HCT116 (cell line): ENCODE measurements around the gene GNAS. TPM values are rescaled to one million over a fixed set of nuclear protein-coding genes. Genes with fewer than 3 reads are reported as not detected.

Experiments
- ATAC-seq: fragments of 200-7000 bp; cut with Tn5 transposase; 2 replicates; pipeline ENCODE4 v1.9.1; 2020; ENCODE audit warnings: mild to moderate bottlenecking, moderate library complexity
- BruUV-seq: library from RNA; stranded (reverse); fragments of 400-500 nt; replicated peaks from 2 replicates; lab custom pipeline; 2021; lab: Mats Ljungman, UMichigan
- CTCF ChIA-PET: fragments of 300-600 bp; sonication (Branson Sonifier 250); formaldehyde crosslinking; loops from one replicate; lab custom pipeline; 2021; ENCODE audit warnings: antibody characterized with exemption; lab: Charles Lee
- POLR2A ChIA-PET: fragments of 300-600, 350-600 bp; sonication (Branson Sonifier 250); formaldehyde crosslinking; loops from one replicate; lab custom pipeline; 2021; ENCODE audit warnings: antibody characterized with exemption; lab: Charles Lee
- RAD21 ChIA-PET, 2 experiments: fragments of 300-600 bp; sonication (Branson Sonifier 250); formaldehyde crosslinking; loops; one replicate each; lab custom pipeline; 2023; ENCODE audit warnings: low total read pairs in 2 of 2; ENCODE audit not compliant: uncharacterized antibody in 2 of 2, unreplicated experiment in 2 of 2, low non-redundant PET in 1 of 2; lab: Charles Lee
- DNase-seq: peaks from one replicate; pipeline ENCODE4 v3.0.0-alpha.2; 2010; ENCODE audit warnings: low read depth, low spot score
- H2AFZ ChIP-seq: fragments of 200-600 bp; shearing (Covaris generic), sonication (generic); 2 replicates; pipeline ENCODE4 v1.6.1; 2017; ENCODE audit warnings: low read depth, mixed run types, mixed read lengths, antibody characterized with exemption, low read length; ENCODE audit not compliant: poor library complexity, severe bottlenecking
- H3K27ac ChIP-seq: 2 replicates; pipeline ENCODE4 v1.5.1; 2012; ENCODE audit warnings: low read depth, low read length
- H3K27me3 ChIP-seq: fragments of 200-600 bp; sonication (generic); 2 replicates; pipeline ENCODE4 v1.6.1; 2016; ENCODE audit warnings: mixed run types, low read length, mixed read lengths; ENCODE audit not compliant: insufficient read depth
- H3K36me3 ChIP-seq, 2 experiments: fragments of 200-500 bp in 1 of 2; fragments of 200-600 bp in 1 of 2; sonication (Bioruptor generic) in 1 of 2; sonication (generic) in 1 of 2; 2 replicates each; pipeline versions ENCODE4 v1.5.1 to v1.6.1; 2014 to 2016; ENCODE audit warnings: low read length in 2 of 2, inconsistent platforms in 1 of 2, mixed read lengths in 1 of 2, mixed run types in 1 of 2; ENCODE audit not compliant: insufficient read depth in 2 of 2, control insufficient read depth in 1 of 2
- H3K4me1 ChIP-seq, 2 experiments: fragments of 200-600 bp in 1 of 2; sonication (generic) in 1 of 2; 2 replicates each; pipeline versions ENCODE4 v1.5.1 to v1.6.1; 2012 to 2017; ENCODE audit warnings: low read length in 2 of 2, inconsistent platforms in 1 of 2, mild to moderate bottlenecking in 1 of 2, mixed read lengths in 1 of 2, mixed run types in 1 of 2, moderate library complexity in 1 of 2; ENCODE audit not compliant: insufficient read depth in 2 of 2, control insufficient read depth in 1 of 2
- H3K4me2 ChIP-seq: fragments of 200-600 bp; sonication (generic); 2 replicates; pipeline ENCODE4 v1.6.1; 2017; ENCODE audit warnings: mixed run types, low read length, mixed read lengths
- H3K4me3 ChIP-seq, 2 experiments: fragments of 200-600 bp in 1 of 2; sonication (generic) in 1 of 2; replicated peaks in 1 of 2; 2 replicates each; pipeline ENCODE4 v1.5.1; 2011 to 2016; ENCODE audit warnings: low read length in 2 of 2, control low read depth in 1 of 2, low read depth in 1 of 2, mild to moderate bottlenecking in 1 of 2, mixed read lengths in 1 of 2, mixed run types in 1 of 2
- H3K79me2 ChIP-seq: fragments of 200-600 bp; sonication (generic); 2 replicates; pipeline ENCODE4 v1.6.1; 2017; ENCODE audit warnings: mild to moderate bottlenecking, mixed run types, low read length, moderate library complexity, mixed read lengths; ENCODE audit not compliant: insufficient read depth
- H3K9ac ChIP-seq: fragments of 200-600 bp; sonication (generic); 2 replicates; pipeline ENCODE4 v1.6.1; 2016; ENCODE audit warnings: low read length, mixed read lengths
- H3K9me2 ChIP-seq: fragments of 200-600 bp; sonication (generic), shearing (Covaris generic); 2 replicates; pipeline ENCODE4 v1.6.1; 2017; ENCODE audit warnings: mixed run types, mild to moderate bottlenecking, moderate library complexity; ENCODE audit not compliant: insufficient read depth
- H3K9me3 ChIP-seq, 2 experiments: fragments of 200-500 bp in 1 of 2; fragments of 200-600 bp in 1 of 2; sonication (Bioruptor generic) in 1 of 2; sonication (generic) in 1 of 2; 2 replicates each; pipeline ENCODE4 v1.6.1; 2014 to 2017; ENCODE audit warnings: low read length in 2 of 2, mixed read lengths in 2 of 2, inconsistent platforms in 1 of 2, low read depth in 1 of 2, mild to moderate bottlenecking in 1 of 2, mixed run types in 1 of 2, moderate library complexity in 1 of 2; ENCODE audit not compliant: control insufficient read depth in 1 of 2, insufficient read depth in 1 of 2
- H4K20me1 ChIP-seq: fragments of 200-600 bp; sonication (generic), shearing (Covaris generic); 2 replicates; pipeline ENCODE4 v1.6.1; 2017; ENCODE audit warnings: mixed run types, mild to moderate bottlenecking, moderate library complexity; ENCODE audit not compliant: insufficient read depth
- EGR1 ChIP-seq: IDR thresholded peaks from 2 replicates; pipeline ENCODE4 v1.6.1; 2012; ENCODE audit warnings: low read depth
- JUND ChIP-seq: IDR thresholded peaks from 2 replicates; pipeline ENCODE4 v1.6.1; 2012
- POLR2A ChIP-seq: IDR thresholded peaks from 2 replicates; pipeline ENCODE4 v1.7.0; 2011; ENCODE audit warnings: borderline replicate concordance; ENCODE audit not compliant: insufficient read depth, insufficient read length; ENCODE audit errors: extremely low read depth
- POLR2AphosphoS5 ChIP-seq: IDR thresholded peaks from 2 replicates; pipeline ENCODE4 v1.6.1; 2011; ENCODE audit warnings: mild to moderate bottlenecking, low read depth, low read length, moderate library complexity
- RAD21 ChIP-seq: IDR thresholded peaks from 2 replicates; pipeline ENCODE4 v1.6.1; 2012; ENCODE audit warnings: low read depth, mild to moderate bottlenecking
- YY1 ChIP-seq: IDR thresholded peaks from 2 replicates; pipeline ENCODE4 v1.6.1; 2011; ENCODE audit warnings: low read length, low read depth, moderate library complexity, mild to moderate bottlenecking; ENCODE audit not compliant: insufficient replicate concordance; ENCODE audit errors: extremely low read depth
- intact Hi-C: fragments of 100-400 bp; cut with micrococcal nuclease; formaldehyde crosslinking; loops from 2 replicates; pipeline ENCODE4 v1.10.0; 2022
- total RNA-seq: library from RNA; stranded (reverse); gene quantifications from one replicate; pipeline ENCODE4 v1.2.1, GENCODE V29; 2021; ENCODE audit not compliant: unreplicated experiment
- TF ChIP-seq, protein P1 (sequence below): IDR thresholded peaks from 2 replicates; pipeline ENCODE4 v1.6.1; 2012
- TF ChIP-seq, protein P2 (sequence below): IDR thresholded peaks from 2 replicates; pipeline ENCODE4 v1.6.1; 2012; ENCODE audit warnings: low read depth

The GNAS gene
- total RNA-seq, 1 experiment from 2014 or later = 699 TPM

DNA sequence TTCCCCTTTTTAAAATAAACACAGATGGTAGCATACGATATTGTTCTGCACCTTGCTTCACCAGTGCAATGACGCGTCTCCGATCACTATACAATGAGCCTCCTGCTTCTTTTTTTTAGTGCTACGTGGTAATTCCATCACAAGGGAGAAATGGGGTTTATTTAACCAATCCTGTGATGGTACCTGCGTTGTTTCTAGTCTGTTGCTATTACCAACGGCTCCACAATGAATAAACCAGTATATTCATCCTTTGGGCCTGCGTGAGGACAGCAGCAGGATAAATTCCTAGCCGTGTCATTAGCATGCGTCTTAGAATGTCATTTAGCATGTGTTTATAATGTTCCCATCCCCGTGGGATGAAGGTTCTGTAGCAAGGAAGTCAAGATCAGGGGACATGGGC lies 44.7 kb upstream of the GNAS start:
- H3K27me3 ChIP-seq = peaks cover 7% of the 10 kb centered on the region; the same call in 1 of the 2 replicates
- no peaks in the 10 kb centered on the region for H3K9me3 ChIP-seq
- no peak overlapping the region for H3K27ac ChIP-seq
- H3K36me3 ChIP-seq = no peaks in the 10 kb centered on the region
- no peak for DNase-seq
- no peaks in the 10 kb centered on the region for H3K79me2 ChIP-seq
- no peak for ATAC-seq
- no peak overlapping the region for H3K4me2 ChIP-seq
- BruUV-seq = no TSS peak
- no peaks in the 10 kb centered on the region for H4K20me1 ChIP-seq
- TF ChIP-seq, protein P1, sequence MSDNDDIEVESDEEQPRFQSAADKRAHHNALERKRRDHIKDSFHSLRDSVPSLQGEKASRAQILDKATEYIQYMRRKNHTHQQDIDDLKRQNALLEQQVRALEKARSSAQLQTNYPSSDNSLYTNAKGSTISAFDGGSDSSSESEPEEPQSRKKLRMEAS = no peak
- TF ChIP-seq, all 23 proteins: peak for 0
- ChIA-PET CTCF (no interaction called here), RAD21 (no interaction called here), POLR2A (no interaction called here)
- Histone ChIP-seq H3K4me1 (peaks cover 0 to 5% of the 10 kb centered on the region in 2 experiments; a peak in 1 of 4 replicates), H3K9me2 (no peaks in the 10 kb centered on the region), H3K4me3 (no peak overlapping the region), H2AFZ (no peak overlapping the region), H3K9ac (no peak overlapping the region)
- intact Hi-C loops = no loop called here

DNA sequence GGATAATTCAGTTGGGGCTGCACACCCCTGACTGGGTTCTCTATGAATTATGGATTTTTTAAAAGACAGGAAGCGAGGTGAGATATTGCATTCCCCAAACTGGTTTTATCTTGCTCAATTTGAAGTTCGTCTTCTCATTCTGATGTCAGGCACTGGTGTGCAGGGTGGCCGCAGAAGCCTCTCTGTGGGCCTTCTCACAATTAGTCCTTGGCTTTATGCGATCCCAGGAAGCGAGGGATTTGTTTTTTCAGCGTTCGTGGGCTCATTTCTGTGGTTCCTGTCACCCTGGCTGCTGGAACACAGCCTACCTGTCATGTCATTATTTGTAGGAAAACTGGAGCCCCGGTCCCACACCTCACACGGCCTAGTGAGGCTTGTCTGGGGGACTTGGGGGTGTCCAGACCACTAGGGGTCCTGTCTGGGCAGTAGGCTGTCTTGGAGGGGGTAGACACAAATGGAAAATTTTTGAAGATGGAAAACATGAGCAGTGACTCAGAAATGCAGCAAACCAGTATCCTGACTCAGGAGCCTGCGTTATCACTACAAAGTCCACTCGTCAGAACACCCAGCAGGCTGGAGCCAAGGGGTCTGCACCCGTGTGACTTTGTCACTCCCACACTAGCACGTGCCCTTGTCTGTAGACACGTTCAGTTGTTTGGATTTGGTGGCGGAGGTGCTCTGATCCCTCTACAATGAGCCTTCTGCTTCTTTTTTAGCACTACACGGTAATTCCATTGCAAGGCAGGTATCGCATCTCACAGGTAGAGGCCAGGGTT lies 44.1 kb upstream of the GNAS start:
- Histone ChIP-seq H3K79me2 (no peaks in the 10 kb centered on the region), H3K9me3 (no peaks in the 10 kb centered on the region), H3K27ac (no peak overlapping the region), H3K9ac (no peak overlapping the region), H4K20me1 (no peaks in the 10 kb centered on the region)
- ATAC-seq (no peak), DNase-seq (no peak)
- BruUV-seq = no TSS peak
- CTCF ChIA-PET = no interaction called here
- TF ChIP-seq POLR2A (no peak), EGR1 (no peak), RAD21 (no peak), POLR2AphosphoS5 (no peak), JUND (no peak), YY1 (no peak)
- TF ChIP-seq, protein P1 = no peak
- TF ChIP-seq, protein P2, sequence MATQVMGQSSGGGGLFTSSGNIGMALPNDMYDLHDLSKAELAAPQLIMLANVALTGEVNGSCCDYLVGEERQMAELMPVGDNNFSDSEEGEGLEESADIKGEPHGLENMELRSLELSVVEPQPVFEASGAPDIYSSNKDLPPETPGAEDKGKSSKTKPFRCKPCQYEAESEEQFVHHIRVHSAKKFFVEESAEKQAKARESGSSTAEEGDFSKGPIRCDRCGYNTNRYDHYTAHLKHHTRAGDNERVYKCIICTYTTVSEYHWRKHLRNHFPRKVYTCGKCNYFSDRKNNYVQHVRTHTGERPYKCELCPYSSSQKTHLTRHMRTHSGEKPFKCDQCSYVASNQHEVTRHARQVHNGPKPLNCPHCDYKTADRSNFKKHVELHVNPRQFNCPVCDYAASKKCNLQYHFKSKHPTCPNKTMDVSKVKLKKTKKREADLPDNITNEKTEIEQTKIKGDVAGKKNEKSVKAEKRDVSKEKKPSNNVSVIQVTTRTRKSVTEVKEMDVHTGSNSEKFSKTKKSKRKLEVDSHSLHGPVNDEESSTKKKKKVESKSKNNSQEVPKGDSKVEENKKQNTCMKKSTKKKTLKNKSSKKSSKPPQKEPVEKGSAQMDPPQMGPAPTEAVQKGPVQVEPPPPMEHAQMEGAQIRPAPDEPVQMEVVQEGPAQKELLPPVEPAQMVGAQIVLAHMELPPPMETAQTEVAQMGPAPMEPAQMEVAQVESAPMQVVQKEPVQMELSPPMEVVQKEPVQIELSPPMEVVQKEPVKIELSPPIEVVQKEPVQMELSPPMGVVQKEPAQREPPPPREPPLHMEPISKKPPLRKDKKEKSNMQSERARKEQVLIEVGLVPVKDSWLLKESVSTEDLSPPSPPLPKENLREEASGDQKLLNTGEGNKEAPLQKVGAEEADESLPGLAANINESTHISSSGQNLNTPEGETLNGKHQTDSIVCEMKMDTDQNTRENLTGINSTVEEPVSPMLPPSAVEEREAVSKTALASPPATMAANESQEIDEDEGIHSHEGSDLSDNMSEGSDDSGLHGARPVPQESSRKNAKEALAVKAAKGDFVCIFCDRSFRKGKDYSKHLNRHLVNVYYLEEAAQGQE = no peak
- TF ChIP-seq, all 23 proteins: peak for 0
- intact Hi-C loops = no loop called here
- RAD21 ChIA-PET = no interaction called here
- POLR2A ChIA-PET = no interaction called here
- H3K27me3 ChIP-seq = peaks cover under 1% of the 10 kb centered on the region; the same call in 1 of the 2 replicates
- H2AFZ ChIP-seq = no peak overlapping the region
- no peaks in the 10 kb centered on the region for H3K36me3 ChIP-seq
- H3K9me2 ChIP-seq = no peaks in the 10 kb centered on the region
- H3K4me3 ChIP-seq = no peak overlapping the region
- peaks cover 0 to 5% of the 10 kb centered on the region in 2 experiments; a peak in 1 of 4 replicates for H3K4me1 ChIP-seq
- no peak overlapping the region for H3K4me2 ChIP-seq
